Thyroid gland (tissue), 4 donors: ENCODE measurements around the gene ACVR1B.
"Not testable (repeated sequence)": the region's sequence is repeated elsewhere in the genome, so short reads cannot be mapped to it uniquely, and the experiment has no call there.

Experiments
- CTCF ChIP-seq, 6 experiments: fragments of 200-600 bp in 3 of 6; fragments of 450-650 bp in 3 of 6; sonication (generic) in 3 of 6; IDR thresholded peaks; one replicate each; pipeline ENCODE4 v1.5.1; 2016 to 2019; ENCODE audit warnings: antibody characterized with exemption in 6 of 6, mild to moderate bottlenecking in 2 of 6, inconsistent platforms in 1 of 6, moderate library complexity in 1 of 6
- POLR2A ChIP-seq, 2 donors: fragments of 450-650 bp; IDR thresholded peaks; one replicate each; pipeline ENCODE4 v1.6.1; 2017; ENCODE audit warnings: antibody characterized with exemption in 2 of 2, mild to moderate bottlenecking in 2 of 2, moderate library complexity in 1 of 2

- not testable (repeated sequence) for TF ChIP-seq CTCF, POLR2A (IDR thresholded peaks at IDR 0.05)
Measured at GRCh38 chr12:51979306-51979705, 27.8 kb downstream of the ACVR1B start.
